ENCODE measurements around the gene KCNIP3.

DNA sequence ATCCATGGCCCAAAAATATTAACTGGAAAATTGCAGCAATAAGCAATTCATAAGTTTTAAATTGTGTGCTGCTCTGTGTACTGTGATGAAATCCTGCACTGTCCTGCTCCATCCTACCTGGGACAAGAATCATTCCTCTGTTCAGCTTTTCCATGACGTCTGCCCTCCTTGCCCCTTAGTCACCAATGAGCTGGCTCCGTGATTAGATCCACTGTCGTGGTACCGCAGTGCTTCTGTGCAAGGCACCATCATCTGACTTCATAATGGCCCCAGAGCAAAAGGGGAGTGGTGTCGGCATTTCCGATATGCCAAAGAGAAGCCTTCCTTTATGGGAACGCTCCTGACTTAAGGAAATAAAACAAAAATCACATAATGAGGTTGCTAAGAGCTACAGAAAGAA lies 101.9 kb downstream of the KCNIP3 start:
- TF ChIP-seq POLR2AphosphoS5 (IDR thresholded peaks at IDR 0.05; ENCODE audit: borderline replicate concordance, low read depth, low read length) (no peak), EZH2 (IDR thresholded peaks at IDR 0.05) (no peak)
